Lower leg skin (tissue), 3 donors: ENCODE data around the gene SETD1A.

Experiments
- POLR2A ChIP-seq, 2 donors: fragments of 450-650 bp; IDR thresholded peaks; one replicate each; pipeline ENCODE4 v1.6.1; 2016 to 2017; ENCODE audit warnings: antibody characterized with exemption in 2 of 2, mild to moderate bottlenecking in 1 of 2, moderate library complexity in 1 of 2
- TF ChIP-seq, protein P1 (sequence below), 3 donors: fragments of 450-650 bp; IDR thresholded peaks; one replicate each; pipeline ENCODE4 v1.5.1; 2016; ENCODE audit warnings: antibody characterized with exemption in 3 of 3, mild to moderate bottlenecking in 3 of 3, moderate library complexity in 2 of 3

DNA sequence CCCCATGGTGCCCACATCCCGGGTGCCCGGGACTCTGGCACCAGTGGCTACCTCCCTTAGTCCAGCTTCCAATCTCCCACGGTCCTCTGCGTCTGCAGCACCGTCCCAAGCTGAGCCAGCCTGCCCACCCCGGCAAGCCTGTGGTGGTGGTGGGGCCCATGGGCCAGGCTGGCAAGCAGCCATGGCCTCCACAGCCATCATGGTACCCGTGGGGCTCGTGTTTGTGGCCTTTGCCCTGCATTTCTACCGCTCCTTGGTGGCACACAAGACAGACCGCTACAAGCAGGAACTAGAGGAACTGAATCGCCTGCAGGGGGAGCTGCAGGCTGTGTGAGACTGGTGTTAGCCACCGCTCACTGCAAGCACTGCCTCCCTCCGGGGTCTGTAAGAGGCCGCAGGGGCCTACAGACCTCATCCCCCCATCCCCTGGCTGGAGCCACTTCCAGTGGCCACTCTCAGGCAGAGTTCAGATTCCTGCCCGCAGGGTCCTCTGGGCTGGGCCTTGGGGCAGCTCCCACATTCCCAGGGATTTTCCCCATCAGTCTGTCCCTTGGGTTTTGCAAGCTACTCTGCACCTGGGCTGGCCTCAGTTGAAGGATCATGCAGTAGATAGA is 3.9 kb upstream of the SETD1A start:
- TF ChIP-seq, protein P1, sequence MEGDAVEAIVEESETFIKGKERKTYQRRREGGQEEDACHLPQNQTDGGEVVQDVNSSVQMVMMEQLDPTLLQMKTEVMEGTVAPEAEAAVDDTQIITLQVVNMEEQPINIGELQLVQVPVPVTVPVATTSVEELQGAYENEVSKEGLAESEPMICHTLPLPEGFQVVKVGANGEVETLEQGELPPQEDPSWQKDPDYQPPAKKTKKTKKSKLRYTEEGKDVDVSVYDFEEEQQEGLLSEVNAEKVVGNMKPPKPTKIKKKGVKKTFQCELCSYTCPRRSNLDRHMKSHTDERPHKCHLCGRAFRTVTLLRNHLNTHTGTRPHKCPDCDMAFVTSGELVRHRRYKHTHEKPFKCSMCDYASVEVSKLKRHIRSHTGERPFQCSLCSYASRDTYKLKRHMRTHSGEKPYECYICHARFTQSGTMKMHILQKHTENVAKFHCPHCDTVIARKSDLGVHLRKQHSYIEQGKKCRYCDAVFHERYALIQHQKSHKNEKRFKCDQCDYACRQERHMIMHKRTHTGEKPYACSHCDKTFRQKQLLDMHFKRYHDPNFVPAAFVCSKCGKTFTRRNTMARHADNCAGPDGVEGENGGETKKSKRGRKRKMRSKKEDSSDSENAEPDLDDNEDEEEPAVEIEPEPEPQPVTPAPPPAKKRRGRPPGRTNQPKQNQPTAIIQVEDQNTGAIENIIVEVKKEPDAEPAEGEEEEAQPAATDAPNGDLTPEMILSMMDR (IDR thresholded peaks at IDR 0.05): no peak
- no peak for TF ChIP-seq POLR2A (IDR thresholded peaks at IDR 0.05)
